Naive B cell (primary cell): ENCODE data around the gene CEACAM18. TPM values are rescaled to one million over a fixed set of nuclear protein-coding genes. Genes with fewer than 3 reads are reported as not detected.

Experiments
- ATAC-seq, 2 donors: fragments of 150-1000 bp; cut with Tn5 transposase; 2 replicates each; pipeline ENCODE4 v1.10.0; 2021; ENCODE audit warnings: low read depth in 2 of 2, mild to moderate bottlenecking in 2 of 2, moderate library complexity in 2 of 2
- DNase-seq: peaks from one replicate; pipeline ENCODE4 v3.0.0; 2022
- H3K27ac Mint-ChIP-seq, 6 donors: one replicate each; pipeline ENCODE4 v1.8.0; 2020 to 2022; ENCODE audit warnings: mild to moderate bottlenecking in 6 of 6, mixed read lengths in 6 of 6, moderate library complexity in 5 of 6, inconsistent platforms in 2 of 6
- H3K27me3 Mint-ChIP-seq, 3 donors: one replicate each; pipeline ENCODE4 v1.8.0; 2021 to 2022; ENCODE audit warnings: mixed read lengths in 3 of 3, mild to moderate bottlenecking in 1 of 3
- H3K36me3 Mint-ChIP-seq, 2 donors: one replicate each; pipeline ENCODE4 v1.8.0; 2020 to 2022; ENCODE audit warnings: mixed read lengths in 2 of 2, inconsistent platforms in 1 of 2, mild to moderate bottlenecking in 1 of 2
- H3K4me1 Mint-ChIP-seq, 3 donors: one replicate each; pipeline ENCODE4 v1.8.0; 2020 to 2022; ENCODE audit warnings: mixed read lengths in 3 of 3, inconsistent platforms in 1 of 3, mild to moderate bottlenecking in 1 of 3, moderate library complexity in 1 of 3
- H3K4me3 Mint-ChIP-seq, 8 donors: one replicate each; pipeline ENCODE4 v1.8.0; 2020 to 2022; ENCODE audit warnings: mild to moderate bottlenecking in 8 of 8, mixed read lengths in 8 of 8, moderate library complexity in 8 of 8, inconsistent platforms in 2 of 8
- H3K9me3 Mint-ChIP-seq, 7 donors: one replicate each; pipeline ENCODE4 v1.8.0; 2020 to 2022; ENCODE audit warnings: mixed read lengths in 7 of 7, mild to moderate bottlenecking in 5 of 7, inconsistent platforms in 2 of 7, moderate library complexity in 1 of 7
- polyA plus RNA-seq, 6 donors: library from polyadenylated mRNA; unstranded; fragments of 300-500 nt; fragmentation: Illumina TruSeq; gene quantifications; one replicate each; pipeline ENCODE4 v1.2.3, GENCODE V29; 2021; ENCODE audit warnings: low read depth in 6 of 6

Gene CEACAM18
- polyA plus RNA-seq, 6 donors from 2014 or later, result not detected

DNA sequence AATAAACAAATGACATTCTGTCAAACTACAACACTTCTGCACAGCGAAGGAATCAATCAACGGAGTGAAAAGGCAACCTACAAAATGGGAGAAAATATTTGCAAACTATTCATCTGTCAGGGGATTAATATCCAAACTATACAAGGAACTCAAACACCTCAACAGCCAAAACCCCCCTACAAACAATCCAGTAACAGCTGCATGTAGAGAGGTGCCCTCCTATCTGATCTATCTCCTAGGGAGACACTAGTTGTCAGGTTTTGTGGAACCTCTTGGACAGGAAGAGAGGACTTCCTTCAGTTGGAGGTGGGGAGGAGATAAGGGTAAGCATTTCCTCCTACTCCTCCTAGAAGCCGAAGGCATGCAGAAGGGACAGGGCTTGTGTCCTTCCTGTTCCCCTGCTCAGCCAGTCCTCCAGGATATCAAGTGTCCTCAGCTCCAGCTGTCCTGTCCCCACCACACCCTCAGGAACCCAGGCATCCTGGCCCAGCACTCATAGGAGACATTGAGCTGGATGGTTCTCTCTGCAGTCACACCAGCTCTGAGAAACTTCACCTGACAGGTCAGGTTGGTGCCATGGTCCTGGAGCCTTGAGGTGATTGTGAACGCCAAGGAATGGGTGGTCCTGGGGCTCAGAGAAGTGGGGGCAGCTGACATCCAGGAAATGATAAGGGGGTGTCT is 10.3 kb upstream of the CEACAM18 start:
- no peak overlapping the region for H3K4me3 Mint-ChIP-seq
- DNase-seq (no peak), ATAC-seq (no peak)
- H3K27me3 Mint-ChIP-seq, result peaks cover 24 to 46% (median 40%) of the 10 kb centered on the region in 3 donors
- no peaks in the 10 kb centered on the region for H3K36me3 Mint-ChIP-seq
- H3K4me1 Mint-ChIP-seq, result peaks cover 3 to 5% (median 5%) of the 10 kb centered on the region in 3 donors
- H3K27ac Mint-ChIP-seq, result peak overlapping the region in 1 of 6 donors; percentile 43
- H3K9me3 Mint-ChIP-seq, result peaks cover 0 to 2% (median 0%) of the 10 kb centered on the region in 7 donors

DNA sequence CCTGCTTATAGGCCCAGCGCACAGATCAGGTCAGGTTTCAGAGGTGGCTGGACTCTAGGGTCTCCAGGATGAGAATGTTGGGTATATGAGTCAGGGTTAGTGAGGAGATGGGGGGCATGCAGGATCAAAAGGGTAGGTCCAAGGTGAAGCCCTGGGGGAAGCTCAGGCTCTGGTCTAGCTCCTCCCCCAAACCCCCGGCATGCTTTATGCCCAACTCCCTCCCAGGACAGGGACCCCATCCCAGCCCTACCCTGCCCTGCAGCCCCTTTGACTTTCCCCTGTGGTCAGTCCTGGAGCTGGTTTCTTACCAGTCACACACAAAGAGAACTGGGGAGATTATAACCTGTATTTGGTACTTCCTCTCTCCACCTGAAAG is 9.8 kb upstream of the CEACAM18 start:
- peaks cover 25 to 45% (median 40%) of the 10 kb centered on the region in 3 donors for H3K27me3 Mint-ChIP-seq
- no peak for ATAC-seq
- peaks cover 0 to 2% (median 0%) of the 10 kb centered on the region in 7 donors for H3K9me3 Mint-ChIP-seq
- H3K27ac Mint-ChIP-seq, result no peak overlapping the region
- H3K36me3 Mint-ChIP-seq, result no peaks in the 10 kb centered on the region
- DNase-seq, result no peak
- H3K4me1 Mint-ChIP-seq, result peaks cover 5 to 8% (median 7%) of the 10 kb centered on the region in 3 donors
- H3K4me3 Mint-ChIP-seq, result no peak overlapping the region

DNA sequence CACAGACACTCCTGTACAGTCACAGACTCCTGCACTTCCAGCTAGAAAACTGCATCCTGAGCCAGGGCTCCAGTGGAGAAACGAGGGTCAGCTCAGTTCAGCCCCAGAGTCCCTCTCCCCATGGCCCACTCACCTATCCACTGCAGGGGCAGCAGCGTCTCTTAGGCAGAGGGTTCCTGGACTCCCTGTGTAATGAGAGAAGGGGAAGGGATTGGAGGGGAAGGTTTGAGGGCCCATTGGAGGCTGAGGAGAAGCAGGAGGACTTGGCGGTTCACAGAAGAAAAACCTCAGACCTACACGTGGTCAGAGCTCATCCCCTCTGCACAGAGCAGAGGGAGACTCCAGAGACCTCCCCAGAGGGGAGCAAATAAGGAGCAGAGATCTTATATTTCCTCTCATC is 9.2 kb upstream of the CEACAM18 start:
- no peak overlapping the region for H3K4me3 Mint-ChIP-seq
- DNase-seq (no peak), ATAC-seq (no peak)
- peaks cover 5 to 8% (median 8%) of the 10 kb centered on the region in 3 donors for H3K4me1 Mint-ChIP-seq
- no peaks in the 10 kb centered on the region for H3K36me3 Mint-ChIP-seq
- H3K27me3 Mint-ChIP-seq, result peaks cover 24 to 44% (median 37%) of the 10 kb centered on the region in 3 donors
- no peak overlapping the region for H3K27ac Mint-ChIP-seq
- H3K9me3 Mint-ChIP-seq, result peaks cover 0 to under 1% (median 0%) of the 10 kb centered on the region in 7 donors

DNA sequence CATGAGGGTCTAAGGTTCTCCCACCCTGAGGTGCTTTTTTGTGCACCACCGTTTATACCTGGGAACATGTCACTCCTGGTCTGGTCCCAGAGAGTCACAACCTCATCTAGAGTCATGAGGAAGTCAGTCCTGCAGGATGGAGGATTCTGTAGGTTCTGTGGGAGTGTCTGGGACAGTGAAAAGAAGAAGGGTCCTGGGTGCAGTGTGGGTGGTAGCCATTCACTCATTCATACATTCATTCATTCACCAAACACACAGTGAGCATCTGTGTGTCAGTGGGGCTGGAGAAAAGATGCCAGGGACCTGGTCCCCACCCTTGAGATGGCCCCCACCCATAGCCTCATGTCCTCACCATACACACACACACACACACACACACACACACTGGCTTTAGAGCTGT is 8.7 kb upstream of the CEACAM18 start:
- no peak for ATAC-seq
- Mint-ChIP-seq H3K27ac (no peak overlapping the region), H3K27me3 (peaks cover 23 to 44% (median 38%) of the 10 kb centered on the region in 3 donors)

DNA sequence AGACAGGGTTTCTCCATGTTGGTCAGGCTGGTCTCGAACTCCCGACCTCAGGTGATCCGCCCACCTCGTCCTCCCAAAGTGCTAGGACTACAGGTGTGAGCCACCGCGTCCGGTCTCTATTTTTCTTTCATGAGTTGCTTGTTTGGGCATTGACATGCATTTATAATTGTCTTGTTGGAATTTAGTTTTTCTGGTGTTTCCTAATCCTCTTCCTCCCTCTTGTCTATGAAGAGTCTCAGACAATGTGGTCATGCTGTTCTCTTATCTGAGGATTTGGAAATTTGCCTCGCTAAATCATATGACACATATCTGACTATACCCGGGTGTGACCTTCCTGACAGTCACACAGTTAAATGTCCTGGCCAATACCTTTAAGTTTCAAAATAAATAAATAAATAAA is 7.4 kb upstream of the CEACAM18 start:
- no peaks in the 10 kb centered on the region for H3K36me3 Mint-ChIP-seq
- H3K27me3 Mint-ChIP-seq, result peaks cover 21 to 37% (median 26%) of the 10 kb centered on the region in 3 donors
- H3K9me3 Mint-ChIP-seq, result peaks cover 0 to under 1% (median 0%) of the 10 kb centered on the region in 7 donors
- ATAC-seq (no peak), DNase-seq (no peak)
- no peak overlapping the region for H3K4me3 Mint-ChIP-seq
- H3K4me1 Mint-ChIP-seq, result peaks cover 5 to 8% (median 8%) of the 10 kb centered on the region in 3 donors
- H3K27ac Mint-ChIP-seq, result no peak overlapping the region

More for the DNA sequence above, 8.7 kb upstream of the CEACAM18 start:
- no peak overlapping the region for H3K4me3 Mint-ChIP-seq
- DNase-seq, result no peak
- no peaks in the 10 kb centered on the region for H3K36me3 Mint-ChIP-seq
- no peaks in the 10 kb centered on the region for H3K9me3 Mint-ChIP-seq
- peaks cover 5 to 8% (median 8%) of the 10 kb centered on the region in 3 donors for H3K4me1 Mint-ChIP-seq

DNA sequence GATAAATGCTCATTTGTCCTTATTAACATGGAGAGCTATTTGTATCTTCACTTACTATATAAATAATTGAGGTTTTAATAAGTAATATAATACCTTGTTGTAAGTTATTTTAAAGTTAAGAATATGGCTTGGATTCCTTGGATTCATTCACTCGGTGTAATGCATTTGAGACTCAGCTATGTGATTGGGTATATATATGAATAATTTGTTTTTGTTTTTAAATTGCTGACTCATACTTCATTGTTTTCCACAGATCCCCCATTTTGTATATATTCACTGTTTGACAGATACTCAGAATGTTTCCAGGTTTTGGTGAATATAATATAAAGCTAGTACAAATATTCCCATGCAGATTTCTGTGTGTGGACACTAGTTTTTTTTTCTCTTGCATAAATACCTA is 6.8 kb upstream of the CEACAM18 start:
- no peak overlapping the region for H3K27ac Mint-ChIP-seq
- peaks cover 5 to 8% (median 8%) of the 10 kb centered on the region in 3 donors for H3K4me1 Mint-ChIP-seq
- DNase-seq (no peak), ATAC-seq (no peak)
- peaks cover 0 to 4% (median 0%) of the 10 kb centered on the region in 7 donors for H3K9me3 Mint-ChIP-seq
- no peaks in the 10 kb centered on the region for H3K36me3 Mint-ChIP-seq
- no peak overlapping the region for H3K4me3 Mint-ChIP-seq
- H3K27me3 Mint-ChIP-seq, result peaks cover 16 to 31% (median 21%) of the 10 kb centered on the region in 3 donors

DNA sequence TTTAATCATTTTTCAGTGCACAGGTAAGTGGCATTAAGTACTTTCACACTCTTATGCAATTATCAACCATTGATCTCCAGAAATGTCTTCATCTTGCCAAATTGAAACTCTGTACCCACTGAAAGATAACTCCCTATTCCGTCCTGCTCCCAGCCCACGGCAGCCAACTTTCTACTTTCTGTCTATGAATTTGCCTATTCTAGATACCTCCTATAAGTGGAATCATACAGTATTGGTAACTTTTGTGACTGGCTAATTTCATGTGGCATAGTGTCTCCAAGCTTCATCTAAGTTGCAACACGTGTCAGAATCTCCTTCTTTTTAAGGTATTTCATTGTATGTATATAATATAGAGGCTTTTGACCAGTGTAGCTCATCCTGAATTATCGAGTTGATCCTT is 5.7 kb upstream of the CEACAM18 start:
- H3K9me3 Mint-ChIP-seq, result peaks cover 0 to 4% (median 0%) of the 10 kb centered on the region in 7 donors
- ATAC-seq, result no peak
- DNase-seq, result no peak
- peak overlapping the region in 1 of 6 donors; percentile 74 for H3K27ac Mint-ChIP-seq
- H3K27me3 Mint-ChIP-seq, result peaks cover 12 to 35% (median 25%) of the 10 kb centered on the region in 3 donors
- no peak overlapping the region for H3K4me3 Mint-ChIP-seq
- no peaks in the 10 kb centered on the region for H3K36me3 Mint-ChIP-seq
- peaks cover 5 to 8% (median 8%) of the 10 kb centered on the region in 3 donors for H3K4me1 Mint-ChIP-seq

DNA sequence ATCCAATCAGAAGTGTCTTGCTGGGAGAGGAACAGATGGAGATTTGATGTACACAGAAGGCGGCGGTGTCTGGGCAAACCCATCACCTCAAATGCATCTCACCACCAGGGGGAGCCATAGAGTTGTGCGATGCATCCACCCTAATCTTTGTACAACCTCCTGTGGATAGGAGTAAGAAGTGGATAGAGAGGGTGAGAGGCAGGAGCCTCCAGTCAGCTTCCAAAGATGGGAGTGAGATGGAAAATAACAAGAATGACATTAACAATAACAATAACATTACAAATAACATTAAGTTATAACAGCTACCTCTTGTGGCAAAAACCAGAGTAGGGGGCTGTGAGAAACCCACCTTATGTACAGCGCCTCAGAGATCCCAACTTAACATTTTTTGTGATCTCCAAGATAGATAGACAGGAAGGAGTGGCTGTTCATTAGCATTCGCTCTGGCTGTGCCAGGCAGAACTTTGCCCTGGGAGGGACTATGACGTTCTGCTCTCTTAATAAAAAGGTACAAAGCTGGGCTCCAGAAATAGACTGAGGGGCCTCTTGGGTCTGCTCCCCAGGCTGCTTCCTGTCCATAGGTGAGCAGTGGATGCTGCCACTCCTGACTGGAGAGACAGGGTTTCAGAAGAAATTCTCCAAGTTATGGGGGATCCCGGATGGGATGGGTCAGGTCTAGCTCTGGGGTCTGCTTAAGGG is 5.2 kb upstream of the CEACAM18 start:
- Mint-ChIP-seq H3K27ac (peak overlapping the region in 1 of 6 donors; percentile 74), H3K27me3 (peaks cover 14 to 39% (median 28%) of the 10 kb centered on the region in 3 donors), H3K4me3 (no peak overlapping the region), H3K4me1 (peaks cover 5 to 8% (median 8%) of the 10 kb centered on the region in 3 donors), H3K9me3 (peaks cover 0 to 4% (median 0%) of the 10 kb centered on the region in 7 donors), H3K36me3 (no peaks in the 10 kb centered on the region)
- peak; percentile 73 to 83 for ATAC-seq
- DNase-seq, result peak; percentile 72

DNA sequence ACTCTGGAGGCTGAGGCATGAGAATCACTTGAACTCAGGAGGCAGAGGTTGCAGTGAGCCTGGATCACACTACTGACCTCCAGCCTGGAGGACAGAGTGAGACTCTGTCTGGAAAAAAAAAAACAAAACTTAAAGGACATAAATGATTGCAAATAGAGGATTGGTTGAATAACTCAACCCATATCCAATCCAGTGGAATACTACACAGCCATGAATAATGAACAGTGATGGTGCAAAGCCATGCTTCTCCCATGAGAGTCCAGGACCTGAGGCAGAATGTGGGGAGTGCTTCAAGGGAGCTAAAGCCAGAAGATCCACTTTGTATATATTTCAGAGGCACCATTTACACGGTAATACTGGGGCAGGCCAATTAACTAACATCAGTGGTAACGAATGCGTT is 2.2 kb upstream of the CEACAM18 start:
- no peaks in the 10 kb centered on the region for H3K36me3 Mint-ChIP-seq
- H3K4me1 Mint-ChIP-seq, result peaks cover 8 to 11% (median 8%) of the 10 kb centered on the region in 3 donors
- H3K9me3 Mint-ChIP-seq, result peaks cover 0 to 4% (median 0%) of the 10 kb centered on the region in 7 donors
- peak overlapping the region in 1 of 8 donors; percentile 17 for H3K4me3 Mint-ChIP-seq
- ATAC-seq, result no peak
- peaks cover 22 to 62% (median 51%) of the 10 kb centered on the region in 3 donors for H3K27me3 Mint-ChIP-seq
- DNase-seq, result no peak
- no peak overlapping the region for H3K27ac Mint-ChIP-seq

DNA sequence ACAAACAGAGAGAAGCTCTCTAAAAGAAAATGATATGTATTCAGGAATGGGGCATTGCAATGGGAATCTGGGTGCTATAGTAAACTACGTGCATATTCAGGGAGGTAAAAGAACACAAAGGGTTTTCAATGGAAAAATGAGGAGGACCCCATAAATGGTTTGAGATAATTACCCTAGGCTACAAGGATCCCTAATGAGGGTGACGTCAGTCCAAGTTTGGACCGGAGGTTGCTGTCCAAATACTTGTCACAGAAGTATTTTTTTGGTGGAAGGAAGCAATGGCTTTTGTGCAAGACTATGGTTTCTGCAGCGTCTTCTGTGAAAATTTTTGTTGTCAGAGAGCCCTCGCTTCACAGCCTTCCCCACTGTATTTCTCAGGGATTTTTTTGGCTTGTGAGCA is 995 bp upstream of the CEACAM18 start:
- peaks cover 22 to 64% (median 55%) of the 10 kb centered on the region in 3 donors for H3K27me3 Mint-ChIP-seq
- peak overlapping the region in 1 of 6 donors; percentile 81 for H3K27ac Mint-ChIP-seq
- H3K4me1 Mint-ChIP-seq, result peaks cover 8 to 11% (median 8%) of the 10 kb centered on the region in 3 donors
- H3K36me3 Mint-ChIP-seq, result no peaks in the 10 kb centered on the region
- ATAC-seq (no peak), DNase-seq (no peak)
- H3K9me3 Mint-ChIP-seq, result peaks cover 0 to 4% (median 0%) of the 10 kb centered on the region in 7 donors
- H3K4me3 Mint-ChIP-seq, result no peak overlapping the region

DNA sequence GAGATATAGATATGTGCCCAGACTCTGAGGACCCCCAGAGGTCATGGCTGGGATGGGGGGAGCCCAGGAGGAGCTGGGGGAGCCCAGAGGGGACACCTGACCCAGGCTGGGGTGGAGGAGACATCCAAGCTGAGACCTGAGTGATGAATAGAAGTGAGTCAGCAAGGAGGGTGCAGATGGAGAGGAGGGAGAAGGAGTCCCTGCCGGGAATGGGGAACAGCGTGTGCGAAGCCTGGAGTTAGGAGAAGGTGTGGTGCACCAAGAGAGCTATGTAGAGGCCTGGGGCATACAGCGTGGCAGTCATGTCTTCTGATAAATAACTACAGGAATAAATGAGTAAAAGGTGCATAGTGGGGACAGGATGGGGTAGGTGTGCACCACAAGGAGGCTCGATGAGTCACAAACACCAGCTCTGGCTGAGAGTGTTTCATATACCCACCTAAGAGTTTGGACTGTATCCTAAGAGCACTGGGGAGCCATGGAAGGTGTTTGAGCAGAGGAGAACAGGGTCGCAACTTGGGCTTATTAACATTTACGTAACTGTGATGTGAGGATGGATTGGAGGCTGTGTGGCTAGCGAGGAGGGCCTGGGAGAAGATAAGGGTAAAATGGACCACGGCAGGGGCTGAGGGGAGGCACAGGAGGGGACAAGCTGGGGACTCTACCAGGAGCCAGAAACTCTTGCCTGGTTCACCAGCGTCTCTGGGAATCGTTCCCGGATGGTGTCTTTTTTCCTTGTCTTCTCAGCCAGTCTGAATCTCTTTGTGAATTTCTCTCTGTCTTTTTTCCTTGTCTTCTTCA is 1.4 kb downstream of the CEACAM18 start:
- Mint-ChIP-seq H3K4me1 (peaks cover 0 to 6% (median 0%) of the 10 kb centered on the region in 3 donors), H3K9me3 (peaks cover 0 to 4% (median 0%) of the 10 kb centered on the region in 7 donors), H3K36me3 (no peaks in the 10 kb centered on the region), H3K4me3 (no peak overlapping the region), H3K27ac (peak overlapping the region in 3 of 6 donors; percentile 32 to 83 (median 44)), H3K27me3 (peaks cover 22 to 66% (median 50%) of the 10 kb centered on the region in 3 donors)
- ATAC-seq (no peak), DNase-seq (no peak)

DNA sequence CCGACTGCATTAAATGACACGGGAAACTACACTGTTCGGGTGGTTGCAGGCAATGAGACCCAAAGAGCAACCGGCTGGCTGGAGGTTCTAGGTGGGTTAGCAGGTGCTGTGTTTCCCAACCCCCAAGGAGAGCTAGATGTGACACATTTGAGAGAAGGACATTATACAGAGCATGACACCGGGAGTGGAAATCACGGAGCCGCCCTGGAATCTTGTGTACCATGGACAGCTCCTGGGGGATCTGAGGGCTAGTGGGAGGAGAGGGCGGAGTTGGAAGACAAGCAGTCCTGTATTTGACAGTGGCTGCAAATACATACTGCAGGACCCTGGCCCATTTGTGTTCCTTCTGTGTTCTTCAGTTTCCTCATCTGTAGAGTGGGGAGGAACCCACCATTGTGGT is 2.3 kb downstream of the CEACAM18 start:
- Mint-ChIP-seq H3K36me3 (no peaks in the 10 kb centered on the region), H3K27me3 (peaks cover 22 to 72% (median 56%) of the 10 kb centered on the region in 3 donors), H3K27ac (peak overlapping the region in 1 of 6 donors; percentile 63), H3K9me3 (peaks cover 0 to 4% (median 0%) of the 10 kb centered on the region in 7 donors), H3K4me3 (no peak overlapping the region), H3K4me1 (peaks cover 0 to 6% (median 0%) of the 10 kb centered on the region in 3 donors)
- DNase-seq (no peak), ATAC-seq (no peak)
